ENCODE measurements around the gene CDKAL1.

DNA sequence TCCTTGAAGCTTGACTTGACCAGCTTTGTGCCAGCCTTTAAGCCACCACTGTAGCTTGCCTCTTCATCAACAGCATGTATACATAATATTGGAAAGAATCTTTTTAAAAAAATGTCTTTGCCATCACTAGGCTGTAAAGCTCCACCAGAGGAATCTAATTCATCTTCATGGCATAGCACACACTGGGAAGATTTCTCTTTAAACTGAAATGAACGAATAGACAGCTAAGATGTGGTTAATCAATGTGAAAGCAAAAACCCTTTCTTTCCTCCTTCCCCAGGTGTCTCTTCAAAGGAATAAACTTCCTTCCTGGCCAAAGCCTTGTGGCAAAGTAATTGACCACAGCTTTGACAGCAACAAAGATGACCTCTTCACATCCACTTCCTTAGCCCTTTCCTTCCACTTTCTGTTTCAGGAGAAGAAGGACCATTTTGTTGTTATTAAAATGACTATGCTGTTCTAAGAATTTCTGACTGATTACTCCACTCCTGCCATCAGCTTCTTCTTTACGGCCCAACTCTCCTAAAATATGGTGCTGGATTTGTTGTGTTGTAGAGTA lies 630.6 kb downstream of the CDKAL1 start:
- no peak for TF ChIP-seq SUZ12 (IDR thresholded peaks at IDR 0.05; ENCODE audit: extremely low read depth, insufficient read depth, insufficient read length)
- TF ChIP-seq ZNF274 (IDR thresholded peaks at IDR 0.05; ENCODE audit: low read depth, low read length) = no peak
- TF ChIP-seq YY1 (IDR thresholded peaks at IDR 0.05; ENCODE audit: insufficient read depth, insufficient read length) = no peak
